Skin of body (tissue), 2 donors: ENCODE data around the gene KRTAP5-7. TPM values are rescaled to one million over a fixed set of nuclear protein-coding genes. Genes with fewer than 3 reads are reported as not detected.
"Not testable (repeated sequence)": the region's sequence is repeated elsewhere in the genome, so short reads cannot be mapped to it uniquely, and the experiment has no call there.

Experiments
- DNase-seq: peaks from one replicate; lab custom pipeline; 2025; lab: John Stamatoyannopoulos, UW
- total RNA-seq: library from RNA; depleted of rRNA; stranded (reverse); fragments of >200 nt; gene quantifications from one replicate; pipeline ENCODE4 v1.2.3, GENCODE V29; 2014

Gene KRTAP5-7
- total RNA-seq, 1 donor from 2014 or later = 0.89 TPM

DNA sequence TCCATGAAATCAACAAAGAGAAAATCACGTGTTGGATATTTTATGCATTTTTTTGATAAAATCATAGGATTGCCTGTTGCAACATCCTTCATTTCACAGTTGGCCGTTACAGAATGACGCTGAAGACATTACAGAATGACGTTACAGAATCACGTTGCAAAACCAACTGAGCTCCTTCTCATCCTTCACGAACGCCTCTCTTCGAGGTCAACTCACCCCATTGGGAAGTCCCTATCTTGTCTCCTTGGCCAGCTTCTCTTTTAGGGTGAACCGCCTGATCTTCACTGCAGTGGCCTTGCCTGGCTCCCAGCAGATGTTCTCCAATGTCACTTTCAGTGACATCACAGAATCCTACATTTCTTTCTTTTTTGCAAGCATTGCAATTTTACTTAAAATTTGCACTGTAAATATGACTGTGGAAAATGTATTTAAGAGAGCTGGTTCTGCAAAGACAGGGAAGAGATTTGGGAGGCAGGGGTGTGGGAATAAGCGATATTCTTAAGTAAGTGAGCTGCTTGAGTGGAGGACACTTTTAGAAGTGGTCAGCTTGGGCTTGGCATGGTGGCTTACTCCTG lies 5.1 kb downstream of the KRTAP5-7 start:
- no peak for DNase-seq

DNA sequence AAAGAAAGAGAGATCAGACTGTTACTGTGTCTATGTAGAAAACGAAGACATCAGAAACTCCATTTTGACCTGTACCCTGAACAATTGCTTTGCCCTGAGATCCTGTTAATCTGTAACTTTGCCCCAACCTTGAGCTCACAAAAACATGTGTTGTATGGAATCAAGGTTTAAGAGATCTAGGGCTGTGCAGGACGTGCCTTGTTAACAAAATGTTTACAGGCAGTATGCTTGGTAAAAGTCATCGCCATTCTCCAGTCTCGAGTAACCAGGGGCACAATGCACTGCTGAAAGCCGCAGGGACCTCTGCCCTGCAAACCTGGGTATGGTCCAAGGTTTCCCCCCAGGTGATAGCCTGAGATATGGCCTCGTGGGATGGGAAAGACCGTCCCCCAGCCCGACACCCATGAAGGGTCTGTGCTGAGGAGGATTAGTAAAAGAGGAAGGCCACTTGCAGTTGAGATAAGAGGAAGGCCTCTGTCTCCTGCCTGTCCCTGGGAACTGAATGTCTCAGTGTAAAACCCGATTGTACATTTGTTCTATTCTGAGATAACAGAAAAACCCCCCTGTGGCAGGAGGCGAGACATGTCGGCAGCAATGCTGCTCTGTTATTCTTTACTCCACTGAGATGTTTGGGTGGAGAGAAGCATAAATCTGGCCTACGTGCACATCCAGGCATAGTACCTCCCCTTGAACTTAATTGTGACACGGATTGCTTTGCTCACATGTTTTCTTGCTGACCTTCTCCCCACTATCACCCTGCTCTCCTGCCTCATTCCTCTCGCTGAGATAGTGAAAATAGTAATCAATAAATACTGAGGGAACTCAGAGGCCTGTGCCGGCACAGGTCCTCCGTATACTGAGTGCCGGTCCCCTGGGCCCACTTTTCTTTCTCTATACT lies 7.9 kb downstream of the KRTAP5-7 start:
- DNase-seq = not testable (repeated sequence)

DNA sequence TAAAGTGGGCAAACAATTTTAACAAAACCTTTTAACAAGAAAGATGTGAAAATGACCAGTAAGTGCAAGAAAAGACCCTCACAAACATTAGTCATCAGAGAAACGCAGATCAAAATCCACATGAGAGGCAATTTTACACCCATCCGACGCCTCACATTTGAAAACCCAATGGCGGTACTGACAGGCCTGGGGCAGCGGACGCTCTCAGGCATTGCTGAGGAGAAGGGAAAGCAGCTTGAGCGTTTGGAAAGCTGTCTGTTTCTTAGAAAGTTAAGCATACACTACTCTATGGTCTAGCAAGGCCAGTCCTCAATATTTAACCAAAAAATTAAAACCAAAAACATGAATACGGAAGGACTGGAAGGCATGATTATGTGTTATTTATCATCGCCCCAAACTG lies 8.8 kb downstream of the KRTAP5-7 start:
- no peak for DNase-seq

DNA sequence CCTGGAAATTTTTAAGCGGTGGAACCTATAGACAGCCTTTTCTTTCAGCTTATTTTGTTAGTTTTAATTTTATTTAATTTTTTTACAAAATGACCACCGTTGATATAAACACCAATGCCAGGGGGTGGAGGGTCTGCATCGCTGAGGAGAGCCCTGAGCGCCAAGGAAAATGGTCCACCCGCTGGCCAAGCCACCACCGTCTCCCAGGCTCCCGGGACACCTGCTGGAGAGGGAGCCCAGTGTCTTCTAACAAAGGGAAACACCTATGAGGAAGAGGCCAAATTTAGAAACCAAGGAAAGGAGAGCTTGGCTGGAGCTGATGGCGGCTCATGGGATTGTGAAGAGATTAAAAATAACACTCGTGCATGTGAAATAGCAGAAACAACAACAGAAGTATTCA lies 10.5 kb downstream of the KRTAP5-7 start:
- DNase-seq = no peak

DNA sequence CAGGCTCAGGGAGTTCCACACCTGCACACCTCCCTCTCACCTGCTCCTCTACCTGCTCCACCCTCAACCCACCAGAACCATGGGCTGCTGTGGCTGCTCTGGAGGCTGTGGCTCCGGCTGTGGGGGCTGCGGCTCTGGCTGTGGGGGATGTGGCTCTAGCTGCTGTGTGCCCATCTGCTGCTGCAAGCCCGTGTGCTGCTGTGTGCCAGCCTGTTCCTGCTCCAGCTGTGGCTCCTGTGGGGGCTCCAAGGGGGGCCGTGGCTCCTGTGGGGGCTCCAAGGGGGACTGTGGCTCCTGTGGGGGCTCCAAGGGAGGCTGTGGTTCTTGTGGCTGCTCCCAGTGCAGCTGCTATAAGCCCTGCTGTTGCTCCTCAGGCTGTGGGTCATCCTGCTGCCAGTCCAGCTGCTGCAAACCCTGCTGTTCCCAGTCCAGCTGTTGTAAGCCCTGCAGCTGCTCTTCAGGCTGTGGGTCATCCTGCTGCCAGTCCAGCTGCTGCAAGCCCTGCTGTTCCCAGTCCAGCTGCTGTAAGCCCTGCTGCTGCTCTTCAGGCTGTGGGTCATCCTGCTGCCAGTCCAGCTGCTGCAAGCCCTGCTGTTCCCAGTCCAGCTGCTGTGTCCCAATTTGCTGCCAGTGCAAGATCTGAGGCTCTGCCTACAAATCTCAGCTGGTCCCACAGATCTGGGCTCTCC lies 11.1 kb downstream of the KRTAP5-7 start, which contains the start of gene KRTAP5-8:
Gene KRTAP5-8, plus strand, starts transcription at position 49 of the 689 bp plus-strand sequence. Its CDS starts 31 bp downstream, at position 80.
- not testable (repeated sequence) for DNase-seq

DNA sequence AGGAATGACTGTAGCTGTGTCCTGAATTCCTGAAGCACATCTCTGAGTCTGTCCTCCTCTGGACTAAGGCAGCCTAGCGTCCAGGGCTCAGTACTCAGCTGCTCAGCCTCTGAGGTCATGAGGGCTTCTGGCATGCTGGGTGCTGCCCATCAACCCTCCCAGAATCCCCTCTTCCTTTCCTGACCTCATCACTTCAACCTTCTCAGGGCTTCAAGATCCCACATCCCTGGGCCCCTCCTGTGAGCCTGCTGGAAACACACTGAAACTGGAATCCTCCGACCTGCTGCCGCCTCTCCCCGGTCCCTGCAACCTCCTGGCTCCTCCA lies 11.6 kb downstream of the KRTAP5-7 start:
- no peak for DNase-seq

DNA sequence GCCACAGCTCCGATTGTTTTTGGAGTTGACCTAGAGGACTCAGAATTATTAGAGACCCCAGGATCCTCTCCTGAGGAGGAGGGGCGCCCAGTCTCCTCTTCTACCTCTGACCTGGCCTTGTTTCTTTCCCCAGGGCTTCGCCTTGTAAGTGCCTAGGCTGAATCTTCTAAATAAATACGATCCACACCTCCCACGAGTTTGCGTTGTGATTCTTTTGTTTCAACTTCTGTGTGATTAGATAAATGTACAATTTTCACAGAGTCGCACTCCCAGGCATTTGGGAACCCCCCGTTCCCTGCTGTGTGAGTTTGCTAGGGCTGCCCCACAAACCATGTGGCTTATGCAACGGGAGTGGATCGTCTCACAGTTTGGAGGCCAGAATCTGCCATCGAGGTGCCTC lies 11.9 kb downstream of the KRTAP5-7 start:
- no peak for DNase-seq

DNA sequence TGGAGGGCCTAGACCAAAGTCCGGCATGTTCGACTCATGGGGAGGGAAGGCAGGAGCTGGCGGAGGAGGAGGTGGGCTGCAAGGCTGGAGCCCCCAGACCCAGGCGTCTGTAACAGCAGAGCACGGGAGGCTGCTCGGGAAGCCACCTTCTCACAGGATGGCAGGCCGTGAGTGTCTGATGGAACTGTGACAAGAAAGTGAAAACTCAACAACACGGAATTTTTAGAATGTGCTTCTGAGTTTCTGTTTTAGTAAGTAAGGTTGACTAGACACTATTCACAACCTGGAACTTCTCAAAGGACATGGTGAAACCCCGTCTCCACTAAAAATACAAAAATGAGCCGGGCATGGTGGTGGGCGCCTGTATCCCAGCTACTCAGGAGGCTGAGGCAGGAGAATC lies 12.9 kb downstream of the KRTAP5-7 start:
- DNase-seq = not testable (repeated sequence)

DNA sequence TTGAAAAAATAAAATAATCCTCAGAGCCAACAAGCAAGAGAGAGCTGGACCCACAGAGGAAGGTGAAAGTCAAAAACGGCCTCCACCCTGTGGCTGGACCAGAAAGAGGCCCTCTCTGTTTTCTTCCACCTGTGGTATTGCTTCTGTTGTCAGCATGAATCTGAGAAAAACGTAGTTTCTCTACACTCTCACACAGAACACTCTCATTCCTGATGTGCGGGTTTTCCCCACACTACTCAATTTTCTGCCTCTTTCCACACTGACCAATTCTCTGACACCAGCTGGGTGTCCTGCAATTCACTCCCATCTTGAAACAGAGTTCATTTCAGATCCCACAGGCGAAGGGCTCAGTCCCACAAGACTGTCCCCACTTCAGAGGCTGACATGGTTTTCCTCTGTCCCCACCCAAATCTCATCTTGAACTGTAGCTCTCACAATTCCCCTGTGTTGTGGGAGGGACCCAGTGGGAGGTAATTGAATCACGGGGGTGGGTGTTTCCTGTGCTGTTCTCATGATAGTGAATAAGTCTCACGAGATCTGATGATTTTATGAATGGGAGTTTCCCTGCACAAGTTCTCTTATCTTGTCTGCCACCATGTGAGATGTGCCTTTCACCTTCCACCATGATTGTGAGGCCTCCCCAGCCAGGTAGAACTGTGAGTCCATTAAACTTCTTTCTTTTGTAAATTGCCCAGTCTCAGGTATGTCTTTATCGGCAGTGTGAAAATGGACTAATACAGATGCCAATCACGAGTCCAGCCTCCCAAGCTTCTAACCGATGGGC lies 13.6 kb downstream of the KRTAP5-7 start:
- DNase-seq = not testable (repeated sequence)

DNA sequence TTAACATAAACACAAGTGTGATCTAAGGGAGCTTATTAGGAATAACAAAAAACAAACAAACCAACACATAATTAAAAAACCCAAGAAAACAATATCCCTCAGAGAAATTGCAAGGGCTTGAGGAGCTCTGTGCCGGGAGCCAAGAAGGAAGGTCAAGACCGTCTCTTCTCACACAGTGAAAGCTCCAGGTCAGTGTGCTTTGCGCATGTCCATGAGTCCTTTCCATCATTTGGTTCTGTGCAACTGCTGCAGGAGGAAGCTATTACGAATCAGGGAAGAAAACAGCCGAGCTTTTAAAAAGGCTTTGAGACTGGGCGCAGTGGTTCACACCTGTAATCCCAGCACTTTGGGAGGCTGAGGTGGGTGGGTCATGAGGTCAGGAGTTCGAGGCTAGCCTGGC lies 15.3 kb downstream of the KRTAP5-7 start:
- no peak for DNase-seq

DNA sequence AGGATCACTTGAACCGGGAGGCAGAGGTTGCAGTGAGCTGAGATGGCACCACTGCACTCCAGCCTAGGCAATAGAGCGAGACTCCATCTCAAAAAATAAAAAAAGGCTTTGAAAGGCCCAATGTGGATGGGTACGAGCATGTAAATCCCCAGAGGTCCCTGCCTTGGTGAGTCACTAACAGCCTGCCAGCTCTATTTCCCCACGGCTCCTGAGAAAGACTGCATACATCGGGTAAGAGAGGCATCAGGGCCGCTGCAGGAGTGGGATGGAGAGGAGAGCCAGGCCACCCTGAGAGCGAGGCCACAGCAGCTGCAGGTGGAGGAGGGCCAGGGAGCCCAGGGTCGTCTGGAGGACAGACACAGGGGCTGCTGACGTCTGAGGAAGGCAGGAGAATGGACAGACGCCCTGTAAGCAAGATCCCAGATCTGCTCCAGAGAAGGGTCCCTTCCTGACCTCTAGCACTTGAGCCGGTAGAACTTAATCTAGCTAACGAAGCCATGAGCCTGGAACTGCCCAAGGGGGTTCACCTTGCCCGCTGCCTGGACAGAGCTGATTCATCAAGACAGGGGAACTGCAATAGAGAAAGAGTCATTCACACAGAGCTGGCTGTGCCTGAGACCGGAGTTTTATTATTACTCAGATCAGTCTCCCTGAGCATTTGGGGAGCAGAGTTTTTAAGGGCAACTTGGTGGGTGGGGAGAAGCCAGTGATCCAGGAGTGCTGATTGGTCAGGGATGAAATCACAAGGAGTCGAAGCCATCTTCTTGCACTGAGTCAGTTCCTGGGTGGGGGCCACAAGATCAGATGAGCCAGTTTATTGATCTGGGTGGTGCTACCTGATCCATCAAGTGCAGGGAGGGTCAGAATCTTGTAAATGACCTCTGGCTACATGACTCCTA lies 16.1 kb downstream of the KRTAP5-7 start:
- no peak for DNase-seq

DNA sequence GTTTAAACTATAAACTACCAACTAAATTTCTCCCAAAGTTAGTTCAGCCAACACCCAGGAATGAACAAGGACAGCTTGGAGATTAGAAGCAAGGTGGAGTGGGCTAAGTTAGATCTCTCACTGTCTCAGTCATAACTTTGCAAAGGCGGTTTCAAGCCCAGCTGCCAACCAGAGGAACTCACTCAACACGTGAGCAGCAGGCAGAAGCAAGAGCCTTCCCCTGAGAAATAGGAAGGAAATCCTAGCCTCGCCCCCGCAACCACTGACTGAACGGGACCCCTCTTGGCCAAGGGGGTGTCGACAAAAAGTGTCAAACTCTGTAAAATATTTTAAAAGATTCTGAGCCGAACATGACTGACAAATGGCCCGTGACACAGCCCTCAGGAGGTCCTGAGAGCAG lies 16.8 kb downstream of the KRTAP5-7 start:
- DNase-seq = no peak

DNA sequence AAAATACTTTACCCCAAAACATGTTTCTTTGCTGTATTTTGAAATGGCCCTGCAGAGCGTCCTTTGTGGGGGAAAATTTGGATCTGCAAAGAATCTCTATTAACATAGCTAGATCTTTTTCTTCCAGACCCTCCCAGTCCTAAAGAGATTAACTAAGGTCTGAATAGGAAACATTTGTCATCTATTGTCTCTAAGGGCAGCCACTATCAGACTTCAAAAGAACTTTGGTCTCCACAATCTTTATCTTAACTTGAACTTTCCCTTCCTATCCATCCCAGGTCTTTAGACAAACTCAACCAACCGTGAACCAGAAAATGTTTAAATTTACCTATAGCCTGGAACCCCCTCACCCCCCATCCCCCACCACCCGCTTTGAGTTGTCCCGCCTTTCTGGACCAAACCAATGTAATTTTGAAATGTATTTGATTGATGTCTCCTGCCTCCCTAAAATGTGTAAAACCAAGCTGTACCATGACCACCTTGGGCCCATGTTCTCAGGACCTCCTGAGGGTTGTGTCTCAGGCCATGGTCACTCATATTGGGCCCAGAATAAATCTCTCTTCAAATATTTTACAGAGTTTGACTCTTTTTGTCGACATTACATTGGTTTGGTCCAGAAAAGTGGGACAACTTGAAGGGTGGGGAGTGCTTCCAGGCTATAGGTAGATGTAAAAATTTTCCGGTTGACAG lies 17.6 kb downstream of the KRTAP5-7 start:
- no peak for DNase-seq

DNA sequence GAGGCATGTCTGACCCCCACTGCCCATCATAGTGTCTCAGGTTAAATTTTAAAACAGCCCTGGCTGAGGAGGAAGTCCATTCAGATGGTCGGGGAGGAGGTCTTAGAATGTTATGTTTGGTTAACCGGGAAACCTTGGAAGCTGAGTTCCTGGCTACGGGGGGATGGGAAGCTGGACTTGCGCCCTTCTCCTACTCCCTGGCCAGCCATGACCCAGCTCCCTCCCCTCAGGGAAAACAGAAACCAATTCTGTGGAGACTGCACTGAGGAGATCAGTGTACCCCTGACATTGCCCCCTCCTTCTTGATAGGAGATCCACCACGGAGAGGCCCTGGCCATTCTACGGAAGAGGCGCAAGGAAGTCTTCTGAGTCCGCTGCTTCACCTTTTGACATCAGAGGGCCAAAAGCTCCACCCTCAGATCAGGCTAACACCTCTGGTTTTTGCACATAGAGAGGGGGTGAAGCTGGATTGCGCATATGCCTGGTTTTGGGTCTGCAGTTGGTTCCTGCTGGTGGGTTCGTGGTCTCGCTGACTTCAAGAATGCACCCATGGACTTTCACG lies 18.4 kb downstream of the KRTAP5-7 start:
- DNase-seq = no peak

DNA sequence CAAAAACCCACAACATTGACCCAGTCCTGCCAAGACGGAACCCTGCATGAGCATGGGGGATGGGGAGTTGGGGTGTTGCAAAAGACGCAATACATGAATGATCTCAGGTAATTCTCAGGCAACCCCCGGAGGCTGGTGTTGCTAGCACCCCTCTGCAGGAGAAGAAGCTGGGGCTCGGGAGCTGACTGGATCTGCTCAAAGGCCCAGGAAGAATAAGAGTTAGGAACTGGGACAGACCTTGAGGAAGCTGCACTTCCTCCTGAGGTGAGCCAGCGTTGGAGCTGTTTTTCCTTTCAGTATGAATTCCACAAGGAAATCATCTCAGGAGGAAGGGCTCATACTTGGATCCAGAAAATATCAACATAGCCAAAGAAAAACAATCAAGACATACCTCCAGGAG lies 21.1 kb downstream of the KRTAP5-7 start, which contains the start of gene KRTAP5-9:
Gene KRTAP5-9, plus strand, starts transcription at position 301 of the 400 bp plus-strand sequence. CDS start 238 bp downstream, outside the sequence.
- no peak for DNase-seq

DNA sequence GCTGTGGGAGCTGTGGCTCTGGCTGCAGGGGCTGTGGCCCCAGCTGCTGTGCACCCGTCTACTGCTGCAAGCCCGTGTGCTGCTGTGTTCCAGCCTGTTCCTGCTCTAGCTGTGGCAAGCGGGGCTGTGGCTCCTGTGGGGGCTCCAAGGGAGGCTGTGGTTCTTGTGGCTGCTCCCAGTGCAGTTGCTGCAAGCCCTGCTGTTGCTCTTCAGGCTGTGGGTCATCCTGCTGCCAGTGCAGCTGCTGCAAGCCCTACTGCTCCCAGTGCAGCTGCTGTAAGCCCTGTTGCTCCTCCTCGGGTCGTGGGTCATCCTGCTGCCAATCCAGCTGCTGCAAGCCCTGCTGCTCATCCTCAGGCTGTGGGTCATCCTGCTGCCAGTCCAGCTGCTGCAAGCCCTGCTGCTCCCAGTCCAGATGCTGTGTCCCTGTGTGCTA lies 21.7 kb downstream of the KRTAP5-7 start:
- DNase-seq = no peak

DNA sequence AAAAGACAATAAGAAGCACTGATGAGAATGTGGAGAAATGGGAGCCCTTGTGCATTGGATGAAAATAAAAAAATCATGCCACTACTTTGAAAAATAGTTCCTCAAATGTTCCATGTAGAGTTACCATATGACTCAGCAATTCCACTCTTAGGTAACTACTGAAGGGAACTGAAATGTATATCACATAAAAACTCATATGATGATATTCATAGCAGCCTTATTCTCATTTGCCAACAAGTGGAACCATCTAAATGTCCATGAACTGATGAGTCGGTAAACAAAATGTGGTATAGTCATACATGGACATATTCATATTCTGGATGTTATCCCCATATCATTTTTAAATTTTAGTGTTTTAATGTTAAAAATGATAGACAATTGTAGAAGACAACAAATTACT lies 24.6 kb downstream of the KRTAP5-7 start:
- no peak for DNase-seq

DNA sequence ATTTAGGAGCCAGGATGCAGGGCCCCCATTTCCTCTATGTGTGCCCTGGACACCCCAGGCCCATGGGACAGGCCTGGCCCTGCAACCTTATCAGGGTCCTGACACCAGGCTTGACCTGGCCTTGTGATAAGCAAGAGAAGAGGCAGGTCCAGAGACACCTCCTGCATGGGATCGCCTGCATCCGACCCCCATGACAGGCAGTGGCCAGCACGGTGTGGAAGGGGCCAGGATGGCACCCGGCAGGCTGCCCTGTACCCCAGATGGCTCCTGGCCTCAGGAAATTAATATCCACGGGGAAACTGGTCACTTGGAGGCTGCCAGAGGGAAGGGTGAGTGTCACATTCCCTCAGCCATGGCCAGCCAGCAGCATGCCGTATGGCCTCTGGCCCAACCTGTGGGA lies 27.9 kb downstream of the KRTAP5-7 start:
- DNase-seq = no peak

DNA sequence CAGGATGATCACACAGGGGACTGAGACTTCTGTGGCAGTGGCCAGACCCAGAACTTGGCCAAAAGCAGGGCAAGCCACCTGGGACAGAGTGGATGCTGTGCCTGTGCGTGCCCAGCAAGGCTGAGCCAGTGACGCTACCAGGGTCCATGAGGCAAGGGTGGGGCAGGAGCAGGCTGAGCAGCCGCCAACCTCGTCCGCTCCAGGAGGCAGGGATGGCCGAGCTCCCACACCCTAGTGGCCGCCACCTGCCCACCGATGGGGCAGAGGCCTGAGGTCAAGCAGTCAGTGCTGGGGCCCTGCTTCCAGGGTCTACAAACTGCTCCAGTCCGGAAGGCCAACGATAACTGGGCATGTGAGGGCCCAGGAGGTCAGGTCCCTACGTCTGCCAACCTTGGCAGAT lies 28.4 kb downstream of the KRTAP5-7 start:
- DNase-seq = no peak
